IPS-NIHi11 (cell line): Measurements from ENCODE around the gene ZNF670.

Experiments used
- DNase-seq: peaks from one replicate; pipeline ENCODE4 v3.0.0; 2012; ENCODE audit warnings: mixed read lengths, low spot score

Gene ZNF670

DNA sequence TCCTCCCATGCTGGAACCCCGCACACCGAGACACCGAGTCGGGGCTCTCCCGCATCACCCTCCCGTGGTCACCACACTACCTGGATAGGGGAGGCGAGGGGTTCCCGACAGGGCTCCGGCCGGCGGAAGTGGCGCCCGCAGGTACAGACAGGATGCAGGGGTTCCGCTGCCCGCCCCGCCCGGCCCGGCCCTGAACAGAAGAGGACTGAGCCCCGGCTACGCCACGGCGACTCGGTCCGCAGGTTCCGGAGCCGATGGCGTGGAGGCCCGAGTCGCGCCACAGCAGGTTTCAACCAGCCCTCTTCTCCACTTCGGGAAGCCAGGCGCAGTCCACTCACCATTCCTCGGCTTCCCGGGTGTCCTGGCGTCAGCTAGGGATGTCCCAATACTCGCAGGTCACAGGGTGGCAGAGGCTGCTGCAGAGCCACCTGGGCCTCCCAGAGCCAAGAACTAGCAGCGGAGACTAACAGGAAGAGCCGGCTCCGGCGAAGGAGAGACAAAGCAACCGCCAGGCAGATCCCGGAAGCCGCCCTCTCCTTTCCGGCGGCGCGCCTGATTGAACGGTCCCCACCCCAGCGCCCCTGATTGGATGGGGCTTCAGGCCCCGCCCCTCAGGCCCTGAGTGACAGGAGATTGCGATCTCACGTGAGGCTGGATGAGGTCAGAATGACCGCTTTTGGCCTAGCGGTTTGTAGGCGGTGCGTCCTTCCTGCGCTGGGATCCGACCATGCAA is 25.4 kb upstream of the ZNF670 start, which contains the start of gene ZNF669:
ZNF669 (minus strand) TSS at position 498 of the 733 bp plus-strand sequence; CDS start at position 341, 157 bp downstream.
- peak; percentile 92 for DNase-seq

GRCh38 chr1:247102381-247102780 is 23.8 kb upstream of the ZNF670 start:
- DNase-seq = no peak

GRCh38 chr1:247100676-247101279 is 22.2 kb upstream of the ZNF670 start:
- DNase-seq = no peak

GRCh38 chr1:247096958-247097357 is 18.3 kb upstream of the ZNF670 start:
- no peak for DNase-seq

DNA sequence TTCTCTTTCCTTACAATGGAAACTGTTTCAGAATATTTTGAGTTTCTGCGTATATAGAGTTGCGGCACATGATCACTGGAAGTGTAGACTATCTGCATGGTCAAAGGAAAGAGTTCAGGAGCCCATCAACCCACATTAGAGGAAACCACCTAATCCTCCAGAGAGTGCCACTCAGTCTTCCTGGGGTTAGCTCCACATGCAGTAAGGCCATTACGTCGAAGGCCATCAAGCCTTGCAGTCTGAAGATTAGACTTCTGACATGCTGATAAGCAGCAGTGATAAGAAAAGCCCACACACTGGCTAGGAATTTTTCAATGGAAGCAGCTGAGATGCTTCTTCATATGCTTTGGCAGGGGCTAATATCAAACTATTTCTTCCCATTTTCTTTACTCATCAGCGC is 17.9 kb upstream of the ZNF670 start:
- no peak for DNase-seq

DNA sequence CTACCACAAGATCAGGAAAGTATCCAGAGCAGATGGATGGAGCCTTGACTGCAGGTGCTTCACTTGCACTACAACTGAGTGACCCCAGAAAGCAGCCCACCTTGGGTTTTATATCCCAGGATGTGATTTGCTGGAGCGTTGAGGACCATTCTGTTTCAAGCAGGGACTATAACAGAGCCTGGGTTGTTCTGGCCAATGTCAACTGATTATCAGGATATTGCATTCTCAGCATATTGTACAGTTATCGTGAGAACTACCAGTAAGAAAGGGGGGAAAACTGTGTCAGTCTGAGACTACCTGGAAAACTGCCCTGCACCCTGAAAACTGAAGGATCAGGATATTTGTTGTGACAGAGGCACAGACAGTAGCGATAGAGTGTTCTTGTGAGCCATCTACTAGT is 17.5 kb upstream of the ZNF670 start:
- no peak for DNase-seq

DNA sequence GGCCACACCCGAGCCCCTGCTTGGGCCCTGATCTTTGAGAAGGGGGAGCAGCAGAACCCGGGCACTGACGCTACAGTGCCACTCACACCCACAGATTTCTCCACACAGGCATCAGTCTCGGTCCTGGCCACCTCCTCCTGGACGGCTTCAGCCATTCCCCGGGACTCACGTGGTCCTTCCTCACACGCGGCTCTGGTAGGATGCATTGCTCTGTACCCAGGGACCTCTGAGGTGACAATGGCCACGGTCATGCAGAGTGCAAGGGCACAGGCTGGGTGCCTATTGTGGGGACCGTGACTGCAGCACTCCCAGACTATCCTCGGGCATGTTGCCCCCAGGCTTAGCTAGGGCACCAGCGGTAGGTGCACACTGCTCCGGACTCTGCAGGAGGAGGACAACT is 11.8 kb upstream of the ZNF670 start:
- no peak for DNase-seq

DNA sequence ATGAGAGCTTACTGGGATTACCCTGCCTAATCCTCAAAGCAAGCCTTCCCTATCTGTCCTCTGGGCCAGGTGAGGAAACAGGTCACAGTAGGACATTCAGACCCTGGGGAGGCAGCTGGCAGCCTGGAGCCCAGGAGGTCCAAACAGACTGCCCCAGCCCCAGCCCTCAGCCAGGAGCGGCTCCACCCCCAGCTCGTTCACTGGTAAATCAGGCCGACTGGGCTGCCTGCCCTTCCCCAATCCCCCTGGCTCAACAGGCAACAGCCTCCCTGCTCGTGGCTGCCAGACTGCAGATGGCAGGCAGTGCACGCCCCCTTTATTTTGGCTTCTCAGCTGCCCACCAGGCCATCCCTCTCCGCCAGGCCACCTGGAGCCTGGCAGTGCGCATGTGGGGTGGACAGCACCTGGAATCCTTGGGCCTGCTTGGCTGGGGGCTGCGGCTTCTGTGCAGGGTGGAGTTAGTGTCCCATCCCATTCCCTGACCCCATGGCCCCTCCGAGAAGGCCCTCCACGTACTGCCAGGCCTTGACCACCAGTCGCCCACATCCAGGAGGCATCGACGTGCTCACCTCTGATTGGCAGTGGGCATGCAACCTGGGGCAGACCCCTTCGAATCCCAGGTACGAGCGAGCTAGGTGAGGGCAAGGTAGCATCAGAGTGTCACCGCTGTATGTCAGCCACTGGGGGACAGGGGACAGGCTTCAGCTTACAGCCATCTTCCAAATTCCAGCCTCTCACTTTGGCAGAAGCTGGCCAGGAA is 11.2 kb upstream of the ZNF670 start:
- peak; percentile 24 for DNase-seq

GRCh38 chr1:247088967-247089366 is 10.4 kb upstream of the ZNF670 start:
- DNase-seq = no peak

GRCh38 chr1:247087256-247087655 is 8.6 kb upstream of the ZNF670 start:
- DNase-seq = no peak

GRCh38 chr1:247085310-247085709 is 6.7 kb upstream of the ZNF670 start:
- DNase-seq = no peak

GRCh38 chr1:247084771-247085170 is 6.2 kb upstream of the ZNF670 start:
- no peak for DNase-seq

GRCh38 chr1:247079141-247079874 is 697 bp upstream of the ZNF670 start:
- no peak for DNase-seq

GRCh38 chr1:247077876-247078257 is 744 bp downstream of the ZNF670 start:
- no peak for DNase-seq

GRCh38 chr1:247077213-247077612 is 1.4 kb downstream of the ZNF670 start:
- DNase-seq = no peak

- no peak for DNase-seq
These were observed 8.0 kb downstream of the ZNF670 start for GRCh38 chr1:247070645-247071044.

GRCh38 chr1:247064304-247064703 is 14.3 kb downstream of the ZNF670 start:
- no peak for DNase-seq

DNA sequence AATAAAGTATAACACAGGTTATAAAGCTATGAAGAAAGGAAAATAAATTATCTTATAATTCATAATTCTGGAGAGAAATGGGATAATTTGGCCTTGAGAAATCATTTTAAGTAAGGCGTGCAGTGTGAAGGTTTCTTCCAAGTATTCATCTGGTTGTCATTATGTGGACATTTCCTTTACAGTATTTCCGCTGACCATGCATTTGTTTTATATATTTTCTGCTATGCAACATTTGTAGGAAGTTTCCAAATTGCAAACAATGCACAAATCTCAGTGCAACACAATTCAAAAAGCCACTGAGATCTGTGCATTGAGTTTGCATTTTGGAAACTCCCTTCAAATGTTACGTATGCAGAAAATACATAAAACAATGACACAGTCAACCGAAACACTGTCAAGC is 17.8 kb downstream of the ZNF670 start:
- DNase-seq = no peak

DNA sequence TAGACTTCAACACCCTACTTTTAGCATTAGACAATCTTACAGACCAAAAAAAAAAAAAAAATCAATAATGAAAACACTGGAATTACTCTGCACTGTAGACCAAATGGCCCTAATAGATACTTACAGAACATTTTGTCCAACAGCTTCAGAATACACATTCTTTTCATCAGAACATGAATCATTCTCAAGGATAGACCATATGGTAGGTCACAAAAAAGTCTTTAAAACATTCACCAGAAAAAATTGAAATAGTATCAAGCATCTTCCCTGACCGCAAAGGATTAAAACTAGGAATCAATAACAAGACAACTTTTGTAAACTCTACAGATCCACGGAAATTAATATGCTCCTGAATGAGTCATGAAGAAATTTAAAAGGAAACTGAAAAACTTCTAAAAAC is 22.5 kb downstream of the ZNF670 start:
- no peak for DNase-seq

- DNase-seq = no peak
These were observed 23.6 kb downstream of the ZNF670 start for GRCh38 chr1:247054992-247055415.

DNA sequence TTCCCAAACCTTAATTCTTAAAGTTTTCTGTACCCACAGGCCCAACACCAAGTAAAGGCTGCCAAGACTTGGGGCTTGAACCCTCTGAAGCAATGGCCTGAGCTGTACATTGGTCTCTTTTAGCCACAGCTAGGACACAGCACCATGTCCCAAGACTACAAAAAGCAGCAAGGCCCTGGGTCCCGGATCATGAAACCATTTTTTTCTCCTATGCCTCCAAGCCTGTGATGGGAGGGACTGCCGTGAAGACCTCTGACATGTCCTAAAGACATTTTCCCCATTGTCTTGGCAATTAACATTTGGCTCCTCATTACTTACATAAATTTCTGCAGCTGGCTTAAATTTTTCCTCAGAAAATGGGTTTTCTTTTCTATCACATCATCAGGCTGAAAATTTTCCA is 30.9 kb downstream of the ZNF670 start:
- no peak for DNase-seq

DNA sequence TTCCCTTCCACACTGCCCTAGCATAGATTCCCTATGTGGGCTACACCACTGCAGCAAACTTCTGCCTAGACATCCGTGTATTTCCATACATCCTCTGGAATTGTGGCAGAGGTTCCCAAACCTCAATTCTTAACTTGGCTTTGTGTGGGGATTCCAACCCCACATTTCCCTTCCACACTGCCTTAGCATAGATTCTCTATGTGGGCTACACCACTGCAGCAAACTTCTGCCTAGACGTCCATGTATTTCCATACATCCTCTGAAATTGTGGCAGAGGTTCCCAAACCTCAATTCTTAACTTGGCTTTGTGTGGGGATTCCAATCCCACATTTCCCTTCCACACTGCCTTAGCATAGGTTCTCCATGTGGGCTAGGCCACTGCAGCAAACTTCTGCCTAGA is 31.4 kb downstream of the ZNF670 start:
- no peak for DNase-seq
